CD4-positive, alpha-beta T cell treated with Interleukin-17A for 4 hours (primary cell): Measurements from ENCODE around the gene MRAS.
"Not testable (repeated sequence)": the region's sequence is repeated elsewhere in the genome, so short reads cannot be mapped to it uniquely, and the experiment has no call there.

Experiments used
- DNase-seq: peaks from one replicate; pipeline ENCODE4 v3.0.0-alpha.2; 2020; ENCODE audit warnings: mixed read lengths

MRAS gene

DNA sequence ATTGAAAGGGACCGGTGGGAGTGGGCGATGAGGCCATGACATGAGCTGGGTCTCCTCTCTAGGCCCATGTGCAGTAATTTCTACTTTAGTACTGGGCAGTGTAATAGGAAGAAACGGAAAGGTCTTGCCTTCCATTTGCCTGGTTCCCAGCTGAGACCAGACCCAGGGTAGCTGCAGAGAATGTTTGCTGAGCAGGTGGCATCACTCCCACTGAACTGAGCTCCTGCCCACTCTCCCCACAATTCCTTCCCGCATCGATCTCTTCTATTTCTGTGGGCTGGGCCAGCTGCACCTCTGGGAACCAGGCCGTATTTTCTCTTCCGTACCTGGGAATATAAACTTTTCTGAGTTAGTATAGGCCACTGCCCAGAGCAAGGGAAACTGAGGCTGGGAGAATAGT, 101.8 kb downstream of the MRAS start:
- no peak for DNase-seq

DNA sequence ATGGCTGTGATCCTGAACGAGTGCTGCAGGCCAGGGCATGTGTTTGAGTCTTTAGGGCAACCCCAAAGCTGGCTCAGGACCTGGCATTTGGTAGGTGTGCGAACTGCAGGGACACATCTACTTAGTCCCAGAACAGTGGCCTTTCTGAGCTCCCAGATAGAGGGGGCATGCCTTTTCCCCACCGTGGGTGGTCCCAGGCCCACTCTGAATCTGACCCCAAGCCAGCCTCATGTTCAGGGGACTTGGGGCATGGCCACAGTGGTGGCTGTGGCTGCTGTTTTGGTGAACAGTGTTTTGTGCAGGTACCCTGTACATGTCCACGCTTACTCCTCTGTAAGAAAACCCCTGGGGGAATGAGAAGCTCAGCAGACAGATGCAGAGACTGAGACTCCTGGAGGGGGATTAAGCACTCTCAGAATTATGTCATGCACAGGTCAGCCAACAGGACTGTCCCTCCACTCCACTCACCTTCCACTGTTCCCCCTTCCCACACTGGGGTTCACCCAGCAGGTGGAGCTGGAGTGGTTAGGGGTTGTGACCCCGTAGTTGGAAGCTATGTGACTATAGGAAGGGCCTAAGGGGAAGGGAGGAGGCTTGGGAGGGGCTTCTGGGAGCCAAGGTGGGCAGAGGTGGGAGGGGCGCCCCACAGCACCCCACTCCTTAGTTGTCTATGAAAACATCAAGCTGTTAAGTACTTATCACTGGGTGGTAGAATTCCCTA, 102.5 kb downstream of the MRAS start:
- DNase-seq, result no peak

DNA sequence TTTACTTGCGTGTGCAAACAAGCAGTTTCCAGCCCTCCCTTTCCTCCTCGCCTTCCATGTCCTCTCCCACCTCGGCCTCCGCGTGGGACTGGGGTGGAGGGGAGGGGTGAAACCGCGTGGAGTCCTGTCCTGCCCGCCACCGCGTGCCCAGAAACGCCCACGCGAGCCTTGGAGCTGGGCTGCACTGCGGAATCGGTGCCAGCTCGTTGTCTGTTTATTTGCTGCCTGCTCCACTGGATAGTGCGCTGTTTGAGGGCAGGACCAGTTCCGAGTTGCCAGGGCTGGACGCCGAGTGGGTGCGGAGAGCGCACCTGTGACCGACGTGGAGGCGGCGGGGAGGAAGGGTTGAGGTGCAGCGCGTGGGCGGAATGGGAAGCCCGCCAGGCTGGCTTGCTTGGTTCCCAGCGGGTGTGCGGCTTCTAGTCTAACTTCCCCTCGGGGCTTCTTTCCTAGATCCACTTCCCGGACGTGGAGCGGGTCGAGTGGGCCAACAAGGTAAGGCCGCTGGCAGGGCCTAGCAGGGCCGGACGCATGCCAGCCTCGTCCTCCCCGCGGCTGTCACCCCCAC, 103.3 kb downstream of the MRAS start:
- DNase-seq, result no peak

DNA sequence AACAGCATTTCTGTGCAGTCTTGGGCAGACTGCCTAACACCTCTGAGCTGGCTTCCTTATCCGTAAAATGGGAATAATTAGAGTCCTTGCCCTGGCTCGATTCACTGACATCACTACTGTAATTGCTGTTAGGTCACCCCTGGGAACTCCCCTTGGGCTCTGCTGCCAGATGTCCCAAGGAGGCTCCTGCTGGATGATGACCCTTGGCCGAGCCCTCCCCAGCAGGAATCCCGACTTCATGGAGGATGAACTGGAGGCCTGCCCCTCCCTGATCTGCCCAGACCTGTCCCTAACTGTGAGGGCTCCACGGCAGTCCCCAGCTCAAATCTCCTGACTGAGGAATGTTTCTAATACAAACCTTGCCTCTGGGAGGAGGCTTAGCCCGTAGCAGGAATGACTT, 104.1 kb downstream of the MRAS start:
- no peak for DNase-seq

DNA sequence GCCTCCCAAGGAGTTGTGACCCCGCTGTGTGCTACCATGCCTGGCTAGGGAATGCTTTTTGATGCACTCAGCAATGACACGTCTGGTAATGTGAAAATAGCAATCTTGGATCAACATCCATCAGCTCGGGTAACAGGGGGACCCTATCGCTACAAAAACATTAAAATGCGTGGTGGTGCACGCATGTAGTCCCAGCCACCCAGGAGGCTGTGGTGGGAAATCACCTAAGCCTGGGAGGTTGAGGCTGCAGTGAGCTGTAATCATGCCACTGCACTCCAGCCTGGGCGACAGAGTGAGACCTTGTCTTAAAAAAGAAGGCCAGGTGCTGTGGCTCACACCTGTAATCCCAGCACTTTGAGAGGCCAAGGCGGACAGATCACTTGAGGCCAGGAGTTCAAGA, 105.6 kb downstream of the MRAS start:
- not testable (repeated sequence) for DNase-seq
